ENCODE results near the gene ST8SIA4. TPM values are rescaled to one million over a fixed set of nuclear protein-coding genes. Genes with fewer than 3 reads are reported as not detected.

ST8SIA4 gene
- total and polyA plus RNA-seq, 4 donors, result 0.35 to 4.1 (median 1.6) TPM

GRCh38 chr5:100860407-100860806, 42.7 kb downstream of the ST8SIA4 start:
- Histone ChIP-seq H3K9ac (ENCODE audit: low read depth in 1 of 2, low read length in 2 of 2) (no peak overlapping the region), H3K4me1 (ENCODE audit: control insufficient read depth in 4 of 4, insufficient read depth in 4 of 4, low read length in 3 of 4) (no peaks in the 10 kb centered on the region), H3K27ac (ENCODE audit: low read depth in 1 of 2, low read length in 2 of 2) (no peak overlapping the region), H3K27me3 (ENCODE audit: control insufficient read depth in 4 of 4, insufficient read depth in 4 of 4, low read length in 3 of 4) (no peaks in the 10 kb centered on the region), H3K4me3 (ENCODE audit: low read depth in 1 of 3, low read length in 3 of 3) (no peak overlapping the region), H3K9me3 (ENCODE audit: control insufficient read depth in 4 of 4, low read length in 3 of 4) (no peaks in the 10 kb centered on the region), H3K36me3 (ENCODE audit: control insufficient read depth in 4 of 4, insufficient read depth in 3 of 4, low read depth in 1 of 4, low read length in 3 of 4) (no peaks in the 10 kb centered on the region)
- DNase-seq (ENCODE audit: low spot score), result no peak
- WGBS, result 79% methylated on average over 1 of the region's 1 CpG
- TF ChIP-seq EGR1 (IDR thresholded peaks at IDR 0.05; ENCODE audit: low read depth in 2 of 2) (no peak), HNF4A (conservative IDR thresholded peaks at IDR 0.05) (no peak), ZBTB33 (IDR thresholded peaks at IDR 0.05) (no peak), YY1 (IDR thresholded peaks at IDR 0.05) (no peak), TAF1 (conservative IDR thresholded peaks at IDR 0.05) (no peak), JUND (IDR thresholded peaks at IDR 0.05) (no peak), SP1 (IDR thresholded peaks at IDR 0.05) (no peak), MAX (IDR thresholded peaks at IDR 0.05) (no peak)

- no peaks in the 10 kb centered on the region for H3K27me3 ChIP-seq (ENCODE audit: control insufficient read depth in 4 of 4, insufficient read depth in 4 of 4, low read length in 3 of 4)
- H3K36me3 ChIP-seq (ENCODE audit: control insufficient read depth in 4 of 4, insufficient read depth in 3 of 4, low read depth in 1 of 4, low read length in 3 of 4), result no peaks in the 10 kb centered on the region
- H3K4me1 ChIP-seq (ENCODE audit: control insufficient read depth in 4 of 4, insufficient read depth in 4 of 4, low read length in 3 of 4), result no peaks in the 10 kb centered on the region
- no peaks in the 10 kb centered on the region for H3K9me3 ChIP-seq (ENCODE audit: control insufficient read depth in 4 of 4, low read length in 3 of 4)
- no peak for DNase-seq (ENCODE audit: low spot score)
- H3K9ac ChIP-seq (ENCODE audit: low read depth in 1 of 2, low read length in 2 of 2), result no peak overlapping the region
- no peak overlapping the region for H3K27ac ChIP-seq (ENCODE audit: low read depth in 1 of 2, low read length in 2 of 2)
- WGBS, result 43% methylated on average over 1 of the region's 1 CpG
- H3K4me3 ChIP-seq (ENCODE audit: low read depth in 1 of 3, low read length in 3 of 3), result no peak overlapping the region
- TF ChIP-seq RAD21 (IDR thresholded peaks at IDR 0.05) (no peak), GABPA (IDR thresholded peaks at IDR 0.05 in 1 of 2, conservative IDR thresholded peaks at IDR 0.05 in 1 of 2) (no peak), EGR1 (IDR thresholded peaks at IDR 0.05; ENCODE audit: low read depth in 2 of 2) (no peak), CTCF (IDR thresholded peaks at IDR 0.05; ENCODE audit: low read depth, low read length, missing input control) (no peak), ZBTB33 (IDR thresholded peaks at IDR 0.05) (no peak), REST (IDR thresholded peaks at IDR 0.05) (no peak), FOXA1 (IDR thresholded peaks at IDR 0.05) (no peak), JUND (IDR thresholded peaks at IDR 0.05) (no peak), FOXA2 (IDR thresholded peaks at IDR 0.05) (no peak), HNF4G (IDR thresholded peaks at IDR 0.05) (no peak), ATF3 (IDR thresholded peaks at IDR 0.05) (no peak), YY1 (IDR thresholded peaks at IDR 0.05) (no peak), RXRA (IDR thresholded peaks at IDR 0.05) (no peak), MAX (IDR thresholded peaks at IDR 0.05) (no peak), TAF1 (conservative IDR thresholded peaks at IDR 0.05) (no peak), NR2F2 (IDR thresholded peaks at IDR 0.05) (no peak), HNF4A (conservative IDR thresholded peaks at IDR 0.05) (no peak), SP1 (IDR thresholded peaks at IDR 0.05) (no peak)
These were observed 44.0 kb downstream of the ST8SIA4 start for GRCh38 chr5:100858987-100859545.

Data from liver (tissue), 9 donors.